ENCODE data around the gene KRTCAP2.
"Not testable (repeated sequence)": the region's sequence is repeated elsewhere in the genome, so short reads cannot be mapped to it uniquely, and the experiment has no call there.

KRTCAP2 gene

GRCh38 chr1:155198547-155198906 is 25.4 kb upstream of the KRTCAP2 start:
- TF ChIP-seq CTCF (IDR thresholded peaks at IDR 0.05; ENCODE audit: control extremely low read depth, extremely low read depth, low read depth, missing control alignments) = no peak
- CTCF ChIA-PET = interaction anchor here (1.0 to 3.3 kb wide), 3 partner anchors 8 to 53 kb away, joined by 3 to 28 read pairs (median 4); partner anchors contain the start of genes MTX1 and THBS3
- no peak for DNase-seq (ENCODE audit: extremely low spot score)
- POLR2A ChIA-PET = no interaction called here

GRCh38 chr1:155197901-155198546 is 24.9 kb upstream of the KRTCAP2 start:
- ChIA-PET CTCF (interaction anchor here (1.1 to 3.3 kb wide), 2 partner anchors 9 to 53 kb away, joined by 4 to 28 read pairs; partner anchors contain the start of genes MTX1 and THBS3), POLR2A (no interaction called here)
- DNase-seq (ENCODE audit: extremely low spot score) = no peak
- no peak for TF ChIP-seq CTCF (IDR thresholded peaks at IDR 0.05; ENCODE audit: control extremely low read depth, extremely low read depth, low read depth, missing control alignments)

GRCh38 chr1:155196893-155197638 is 24.0 kb upstream of the KRTCAP2 start:
- no peak for DNase-seq (ENCODE audit: extremely low spot score)
- TF ChIP-seq CTCF (IDR thresholded peaks at IDR 0.05; ENCODE audit: control extremely low read depth, extremely low read depth, low read depth, missing control alignments) = no peak
- ChIA-PET POLR2A (no interaction called here), CTCF (interaction anchor here (3.3 kb wide), 1 partner anchor 10 kb away, joined by 28 read pairs; the partner anchor contains the start of genes MTX1 and THBS3)

- no peak for TF ChIP-seq CTCF (IDR thresholded peaks at IDR 0.05; ENCODE audit: control extremely low read depth, extremely low read depth, low read depth, missing control alignments)
- CTCF ChIA-PET = interaction anchor here (0.7 to 3.3 kb wide), 5 partner anchors 11 to 111 kb away, joined by 3 to 28 read pairs (median 4); partner anchors contain the start of genes KRTCAP2, MTX1 and THBS3
- no peak for DNase-seq (ENCODE audit: extremely low spot score)
- POLR2A ChIA-PET = no interaction called here
These were observed 23.2 kb upstream of the KRTCAP2 start for GRCh38 chr1:155196103-155196892.

GRCh38 chr1:155195201-155196102 is 22.3 kb upstream of the KRTCAP2 start:
- DNase-seq (ENCODE audit: extremely low spot score) = no peak
- POLR2A ChIA-PET = interaction anchor here (0.9 kb wide), 1 partner anchor 17 kb away, joined by 3 read pairs; no protein-coding TSS in a partner anchor
- TF ChIP-seq CTCF (IDR thresholded peaks at IDR 0.05; ENCODE audit: control extremely low read depth, extremely low read depth, low read depth, missing control alignments) = no peak
- CTCF ChIA-PET = interaction anchor here (0.7 to 3.8 kb wide), 10 partner anchors 10 to 110 kb away, joined by 3 to 167 read pairs (median 23); partner anchors contain the start of genes KRTCAP2, MTX1, THBS3 and TRIM46

GRCh38 chr1:155193991-155194240 is 20.8 kb upstream of the KRTCAP2 start:
- CTCF ChIA-PET = interaction anchor here (0.7 to 3.8 kb wide), 23 partner anchors 9 to 487 kb away, joined by 3 to 167 read pairs (median 4); partner anchors contain the start of genes KRTCAP2, MTX1, THBS3 and TRIM46
- DNase-seq (ENCODE audit: extremely low spot score) = not testable (repeated sequence)
- POLR2A ChIA-PET = interaction anchor here (0.8 to 1.4 kb wide), 3 partner anchors 13 to 51 kb away, joined by 3 to 5 read pairs (median 3); no protein-coding TSS in a partner anchor

All from GM10248 (cell line).